SU-DHL-6 (cell line): ENCODE results near the gene ATXN7L1.

Experiments used
- H2AFZ ChIP-seq: fragments of 200-600 bp; sonication (generic); 2 replicates; pipeline ENCODE4 v1.6.1; 2014; ENCODE audit warnings: low read depth, mild to moderate bottlenecking, moderate library complexity, mixed read lengths, antibody characterized with exemption, low read length; ENCODE audit not compliant: severe bottlenecking
- H3F3A ChIP-seq: fragments of 200-600 bp; shearing (Covaris generic); 2 replicates; pipeline ENCODE4 v1.6.0; 2016; ENCODE audit warnings: antibody characterized with exemption, mild to moderate bottlenecking; ENCODE audit not compliant: insufficient read depth
- H3K27ac ChIP-seq: fragments of 200-600 bp; sonication (generic); 2 replicates; pipeline ENCODE4 v1.5.1; 2016; ENCODE audit warnings: low read depth, mild to moderate bottlenecking, low read length, moderate library complexity, mixed read lengths
- H3K27me3 ChIP-seq: fragments of 200-600 bp; sonication (generic), shearing (Covaris generic); 2 replicates; pipeline ENCODE4 v1.6.0; 2014; ENCODE audit warnings: mild to moderate bottlenecking, low read length
- H3K36me3 ChIP-seq: fragments of 200-600 bp; sonication (generic); 2 replicates; pipeline ENCODE4 v1.6.1; 2014; ENCODE audit warnings: mild to moderate bottlenecking, low read length, mixed read lengths
- H3K4me2 ChIP-seq: fragments of 300-600, 200-600 bp; shearing (Covaris generic), sonication (generic); 2 replicates; pipeline ENCODE4 v1.6.0; 2014; ENCODE audit warnings: low read length, low read depth, mild to moderate bottlenecking; ENCODE audit not compliant: poor library complexity, severe bottlenecking
- H3K4me3 ChIP-seq: fragments of 200-600 bp; sonication (generic); 2 replicates; pipeline ENCODE4 v1.5.1; 2014; ENCODE audit warnings: antibody characterized with exemption, low read length, mild to moderate bottlenecking, mixed read lengths; ENCODE audit not compliant: insufficient read depth, poor library complexity, severe bottlenecking
- H3K79me2 ChIP-seq: fragments of 200-600 bp; sonication (generic); 2 replicates; pipeline ENCODE4 v1.6.1; 2014; ENCODE audit warnings: mild to moderate bottlenecking, low read length, moderate library complexity; ENCODE audit not compliant: insufficient read depth
- H3K9ac ChIP-seq: fragments of 200-600 bp; sonication (generic); 2 replicates; pipeline ENCODE4 v1.7.0; 2014; ENCODE audit warnings: mild to moderate bottlenecking, low read length
- H3K9me2 ChIP-seq: fragments of 200-600 bp; sonication (generic); replicated peaks from 2 replicates; pipeline ENCODE4 v1.6.1; 2014; ENCODE audit warnings: low read length; ENCODE audit not compliant: insufficient read depth
- H3K9me3 ChIP-seq: fragments of 200-600 bp; sonication (generic); 2 replicates; pipeline ENCODE4 v1.6.1; 2014; ENCODE audit warnings: low read length, mixed read lengths; ENCODE audit not compliant: insufficient read depth
- H4K20me1 ChIP-seq: fragments of 200-600 bp; sonication (generic); 2 replicates; pipeline ENCODE4 v1.6.1; 2014; ENCODE audit warnings: low read depth, mild to moderate bottlenecking, antibody characterized with exemption, low read length, moderate library complexity, mixed read lengths
- CTCF ChIP-seq: fragments of 200-600 bp; sonication (generic); IDR thresholded peaks from one replicate; pipeline ENCODE4 v1.5.1; 2017; ENCODE audit warnings: antibody characterized with exemption, mild to moderate bottlenecking, low read length, moderate library complexity; ENCODE audit not compliant: insufficient read depth, poor library complexity, severe bottlenecking
- EZH2phosphoT487 ChIP-seq: fragments of 200-600 bp; sonication (generic), shearing (Covaris generic); conservative IDR thresholded peaks from 2 replicates; pipeline ENCODE4 v1.6.1; 2018; ENCODE audit warnings: mild to moderate bottlenecking, antibody characterized with exemption, low read length, moderate library complexity, mixed read lengths

ATXN7L1 gene

GRCh38 chr7:105841866-105842265 is 34.5 kb downstream of the ATXN7L1 start:
- TF ChIP-seq EZH2phosphoT487 (no peak), CTCF (no peak)
- Histone ChIP-seq H3K4me3 (no peak overlapping the region), H3K79me2 (no peaks in the 10 kb centered on the region), H3K27ac (no peak overlapping the region), H3K36me3 (no peaks in the 10 kb centered on the region), H3K4me2 (no peak overlapping the region), H3F3A (no peaks in the 10 kb centered on the region), H4K20me1 (no peaks in the 10 kb centered on the region), H3K9me3 (no peaks in the 10 kb centered on the region), H3K27me3 (no peaks in the 10 kb centered on the region), H2AFZ (no peak overlapping the region), H3K9ac (no peak overlapping the region), H3K9me2 (no peaks in the 10 kb centered on the region)

GRCh38 chr7:105840981-105841749 is 35.2 kb downstream of the ATXN7L1 start:
- Histone ChIP-seq H3K9me3 (no peaks in the 10 kb centered on the region), H3K79me2 (no peaks in the 10 kb centered on the region), H3K9me2 (no peaks in the 10 kb centered on the region), H3K9ac (no peak overlapping the region), H3K4me3 (no peak overlapping the region), H4K20me1 (no peaks in the 10 kb centered on the region), H3F3A (no peaks in the 10 kb centered on the region), H3K27me3 (no peaks in the 10 kb centered on the region), H3K4me2 (no peak overlapping the region), H3K27ac (no peak overlapping the region), H2AFZ (no peak overlapping the region), H3K36me3 (no peaks in the 10 kb centered on the region)
- TF ChIP-seq EZH2phosphoT487 = no peak
- TF ChIP-seq CTCF = no peak

- H3K27ac ChIP-seq = no peak overlapping the region
- H3K27me3 ChIP-seq = no peaks in the 10 kb centered on the region
- no peak for TF ChIP-seq CTCF
- TF ChIP-seq EZH2phosphoT487 = no peak
Measured at GRCh38 chr7:105839266-105839665, 37.1 kb downstream of the ATXN7L1 start.

More at GRCh38 chr7:105839266-105839665, 37.1 kb downstream of the ATXN7L1 start:
- H3K4me2 ChIP-seq = no peak overlapping the region
- H3K36me3 ChIP-seq = no peaks in the 10 kb centered on the region
- no peak overlapping the region for H3K4me3 ChIP-seq
- no peak overlapping the region for H2AFZ ChIP-seq
- no peaks in the 10 kb centered on the region for H4K20me1 ChIP-seq
- no peaks in the 10 kb centered on the region for H3F3A ChIP-seq
- H3K9me3 ChIP-seq = no peaks in the 10 kb centered on the region
- no peak overlapping the region for H3K9ac ChIP-seq
- no peaks in the 10 kb centered on the region for H3K79me2 ChIP-seq
- no peaks in the 10 kb centered on the region for H3K9me2 ChIP-seq
